HG03469 (cell line): Measurements from ENCODE around the gene APOL5.
"Not testable (repeated sequence)": the region's sequence is repeated elsewhere in the genome, so short reads cannot be mapped to it uniquely, and the experiment has no call there.

Experiments
- ATAC-seq: cut with Tn5 transposase; IDR thresholded peaks from one replicate; pipeline ENCODE4 v1.9.1; 2021; ENCODE audit warnings: mild to moderate bottlenecking, moderate library complexity, moderate number of reproducible peaks; ENCODE audit not compliant: unreplicated experiment

APOL5 gene, protein sequence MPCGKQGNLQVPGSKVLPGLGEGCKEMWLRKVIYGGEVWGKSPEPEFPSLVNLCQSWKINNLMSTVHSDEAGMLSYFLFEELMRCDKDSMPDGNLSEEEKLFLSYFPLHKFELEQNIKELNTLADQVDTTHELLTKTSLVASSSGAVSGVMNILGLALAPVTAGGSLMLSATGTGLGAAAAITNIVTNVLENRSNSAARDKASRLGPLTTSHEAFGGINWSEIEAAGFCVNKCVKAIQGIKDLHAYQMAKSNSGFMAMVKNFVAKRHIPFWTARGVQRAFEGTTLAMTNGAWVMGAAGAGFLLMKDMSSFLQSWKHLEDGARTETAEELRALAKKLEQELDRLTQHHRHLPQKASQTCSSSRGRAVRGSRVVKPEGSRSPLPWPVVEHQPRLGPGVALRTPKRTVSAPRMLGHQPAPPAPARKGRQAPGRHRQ

DNA sequence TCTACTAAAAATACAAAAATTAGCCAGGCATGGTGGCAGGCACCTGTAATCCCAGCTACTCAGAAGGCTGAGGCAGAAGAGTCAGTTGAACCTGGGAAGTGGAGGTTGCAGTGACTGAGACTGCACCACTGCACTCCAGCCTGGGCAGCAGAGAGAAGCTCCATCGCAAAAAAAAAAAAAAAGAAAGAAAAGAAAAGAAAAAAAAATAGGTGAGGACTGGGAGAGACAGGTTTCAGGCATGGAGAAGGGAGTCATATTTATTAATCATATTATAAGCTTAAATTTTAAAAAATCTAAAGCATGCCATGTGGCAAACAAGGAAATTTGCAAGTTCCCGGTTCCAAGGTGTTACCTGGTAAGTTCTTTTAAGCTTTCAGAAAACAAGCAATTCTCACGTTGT lies at the start of gene APOL5:
APOL5 (plus strand) TSS at position 301 of the 400 bp plus-strand sequence; CDS start at position 301, 0 bp downstream.
- ATAC-seq: no peak

DNA sequence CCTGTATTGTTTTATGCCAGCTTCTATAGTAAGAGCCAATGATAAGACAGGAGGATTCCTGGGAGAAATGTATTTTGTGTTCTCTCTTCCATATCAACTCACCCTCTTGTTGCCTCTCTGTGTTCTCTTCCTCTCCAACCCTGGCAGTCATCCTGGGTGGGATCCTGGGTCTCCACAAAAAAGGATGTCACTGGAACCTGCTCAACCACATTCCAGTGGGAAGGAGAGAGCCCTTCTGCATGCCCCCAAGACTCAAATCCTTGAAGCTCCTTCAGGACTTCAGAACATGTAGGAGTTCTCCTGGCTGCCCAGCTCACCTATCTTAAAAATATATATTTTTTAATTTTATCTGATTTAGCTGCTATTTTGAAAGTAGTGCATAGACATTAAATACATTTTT lies 43.3 kb upstream of the APOL5 start:
- ATAC-seq: no peak

DNA sequence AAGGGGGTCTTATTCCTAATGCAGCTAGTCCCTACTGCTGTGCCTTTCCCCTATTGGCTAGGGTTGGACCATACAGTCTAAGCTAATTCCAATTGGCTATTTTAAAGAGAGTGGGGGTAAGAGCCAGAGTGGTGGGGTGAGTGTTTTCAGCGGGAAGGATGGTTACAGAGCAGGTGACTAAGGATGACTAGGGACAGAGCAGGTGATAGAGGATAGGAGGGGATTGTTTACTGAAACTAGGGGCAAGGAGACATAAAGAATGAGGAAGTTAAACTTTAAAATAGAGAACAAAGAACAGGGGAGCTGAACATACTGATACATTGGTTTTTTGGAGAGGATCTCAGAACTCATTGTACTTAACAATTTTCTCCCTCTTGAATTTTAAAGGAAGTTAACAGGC lies 41.6 kb upstream of the APOL5 start:
- not testable (repeated sequence) for ATAC-seq

DNA sequence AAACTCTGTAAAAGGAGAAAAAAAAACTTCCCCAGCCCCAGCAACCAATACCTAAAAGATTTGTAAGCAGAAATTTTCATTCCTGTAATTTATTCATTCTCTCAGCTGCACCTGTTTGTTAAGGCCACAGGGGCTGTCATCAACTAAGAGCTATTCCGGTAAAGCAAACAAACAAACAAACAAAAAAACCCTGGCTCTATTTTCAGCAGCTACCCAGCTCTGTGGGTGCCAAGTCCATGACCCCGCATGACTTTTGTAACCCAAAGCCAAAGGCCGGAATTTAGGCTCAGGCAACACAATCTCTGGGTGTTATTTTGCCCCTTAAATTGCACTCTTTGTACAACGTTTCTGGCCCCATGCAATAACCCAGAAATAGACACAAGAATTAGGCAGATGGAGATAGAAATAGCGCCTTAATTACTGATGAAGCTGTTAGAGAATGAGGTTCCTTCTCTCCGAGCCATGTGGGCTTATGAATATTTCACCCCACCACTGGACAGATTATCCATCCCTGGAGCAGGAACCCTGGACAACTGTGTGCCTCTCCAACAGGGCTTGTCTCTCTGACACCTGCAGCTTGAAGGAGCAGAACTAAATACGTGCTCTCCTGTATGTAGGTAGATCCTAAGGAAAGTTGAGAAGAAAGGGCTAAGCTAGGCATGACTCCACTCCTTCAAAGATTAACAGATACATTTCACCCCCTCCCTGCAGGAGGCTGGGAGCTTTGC lies 40.0 kb upstream of the APOL5 start:
- no peak for ATAC-seq

DNA sequence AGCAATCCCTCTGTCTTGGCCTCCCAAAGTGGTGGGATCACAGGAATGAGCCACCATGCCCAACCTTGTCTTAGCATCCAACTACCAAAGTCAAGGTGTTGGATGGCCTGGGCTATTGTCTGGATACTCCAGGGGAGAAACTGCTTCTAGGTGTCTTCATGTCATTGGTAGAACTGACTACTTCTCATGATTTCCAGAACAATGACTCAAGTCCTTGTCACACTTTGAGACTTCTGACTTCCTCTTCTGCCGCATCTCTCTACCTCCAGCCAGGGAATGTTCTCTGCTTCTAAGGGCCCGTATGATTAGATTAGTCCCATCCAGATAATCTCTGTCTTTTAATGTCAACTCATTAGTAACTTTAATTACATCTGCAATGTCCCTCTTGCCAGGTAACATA lies 38.8 kb upstream of the APOL5 start:
- no peak for ATAC-seq

DNA sequence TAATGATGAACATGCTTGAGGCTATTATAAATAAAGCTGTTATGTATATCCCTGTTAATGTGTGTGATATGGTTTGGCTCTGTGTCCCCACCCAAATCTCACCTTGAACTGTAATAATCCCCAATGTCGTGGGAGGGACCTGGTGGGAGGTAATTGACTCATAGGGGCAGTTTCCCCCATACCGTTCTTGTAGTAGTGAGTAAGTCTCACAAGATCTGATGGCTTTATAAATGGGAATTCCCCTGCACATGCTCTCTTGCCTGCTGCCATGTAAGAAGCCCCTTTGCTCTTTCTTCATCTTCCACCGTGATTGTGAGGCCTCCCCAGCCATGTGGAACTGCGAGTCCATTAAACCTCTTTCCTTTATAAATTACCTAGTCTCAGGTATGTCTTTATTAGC lies 38.2 kb upstream of the APOL5 start:
- not testable (repeated sequence) for ATAC-seq

DNA sequence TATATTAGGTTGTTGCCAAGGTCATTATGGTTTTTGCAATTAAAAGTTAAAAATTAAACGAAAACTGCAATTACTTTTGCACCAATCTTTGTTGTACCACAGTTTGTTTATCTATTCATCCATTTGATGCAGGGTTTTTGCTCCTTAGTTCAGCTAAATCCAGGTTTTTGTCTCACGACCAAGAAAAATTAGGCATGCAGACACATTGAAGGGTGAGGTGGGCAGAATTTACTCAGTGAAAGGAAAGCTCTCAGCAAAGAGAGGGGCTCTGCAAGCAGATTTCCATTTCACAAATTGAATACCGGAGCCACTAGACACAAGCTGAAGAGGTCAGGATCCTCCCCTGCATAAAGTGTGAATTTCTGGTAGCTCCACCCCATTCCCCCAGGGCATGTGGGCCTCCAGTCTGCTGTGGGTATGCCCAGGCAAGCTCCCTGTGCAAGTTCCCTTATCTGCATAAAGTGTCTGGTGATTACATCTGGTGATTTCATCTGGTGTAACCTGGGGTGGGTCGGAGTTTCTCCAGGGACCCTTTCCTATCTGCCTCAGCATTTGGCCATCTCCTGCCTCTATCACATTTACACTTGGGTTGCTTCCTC lies 36.1 kb upstream of the APOL5 start:
- no peak for ATAC-seq

DNA sequence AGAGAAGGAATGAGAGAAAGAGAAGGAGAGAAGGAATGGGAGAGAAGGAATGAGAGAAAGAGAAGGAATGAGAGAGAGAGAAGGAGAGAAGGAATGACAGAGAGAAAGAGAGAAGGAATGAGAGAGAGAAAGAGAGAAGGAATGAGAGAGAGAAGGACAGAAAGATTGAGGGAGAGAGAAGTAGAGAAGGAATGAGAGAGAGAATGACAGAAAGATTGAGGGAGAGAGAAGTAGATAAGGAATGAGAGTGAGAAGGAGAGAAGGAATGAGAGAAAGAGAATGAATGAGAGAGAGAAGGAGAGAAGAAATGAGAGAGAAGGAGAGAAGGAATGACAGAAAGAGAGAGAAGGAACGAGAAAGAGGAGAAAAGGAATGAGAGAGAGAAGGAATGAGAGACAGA lies 34.1 kb upstream of the APOL5 start:
- ATAC-seq: no peak

DNA sequence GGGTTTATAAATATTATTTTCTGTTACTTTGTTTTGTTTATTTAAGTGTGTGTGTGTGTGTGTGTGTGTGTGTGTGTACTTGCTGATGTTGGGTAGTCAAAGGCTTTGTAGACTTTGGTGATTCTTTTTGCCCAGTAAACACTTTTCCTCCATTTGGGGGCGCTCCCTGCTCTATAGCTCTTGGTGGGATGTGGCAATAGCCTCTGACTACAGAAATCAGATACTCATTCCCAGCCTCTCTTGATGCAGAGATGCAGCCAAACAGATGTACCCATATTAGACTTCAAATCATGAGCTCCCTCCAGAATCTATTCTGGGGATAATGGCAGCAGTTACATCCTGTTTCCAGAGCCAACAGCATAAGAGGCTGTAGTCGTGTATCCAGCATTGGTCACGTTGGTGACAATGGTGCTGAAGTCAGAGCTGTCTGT lies 33.4 kb upstream of the APOL5 start:
- ATAC-seq: no peak

DNA sequence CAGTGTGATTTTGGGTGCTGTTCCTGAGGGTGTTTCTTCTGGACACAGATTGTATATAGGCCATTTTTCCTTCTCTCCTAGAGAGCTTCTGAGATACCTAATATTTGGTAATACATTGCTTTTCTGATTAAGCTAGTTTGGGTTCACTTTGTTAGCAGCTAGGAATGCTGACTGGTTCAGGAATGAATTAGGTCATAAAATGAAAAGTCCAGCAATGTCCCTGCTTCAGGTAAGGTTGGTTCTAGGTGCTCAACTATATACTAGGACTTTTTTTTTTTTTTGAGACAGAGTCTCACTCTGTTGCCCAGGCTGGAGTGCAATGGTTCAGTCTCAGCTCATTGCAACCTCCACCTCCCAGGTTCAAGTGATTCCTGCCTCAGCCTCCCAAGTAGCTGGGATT lies 32.9 kb upstream of the APOL5 start:
- no peak for ATAC-seq

DNA sequence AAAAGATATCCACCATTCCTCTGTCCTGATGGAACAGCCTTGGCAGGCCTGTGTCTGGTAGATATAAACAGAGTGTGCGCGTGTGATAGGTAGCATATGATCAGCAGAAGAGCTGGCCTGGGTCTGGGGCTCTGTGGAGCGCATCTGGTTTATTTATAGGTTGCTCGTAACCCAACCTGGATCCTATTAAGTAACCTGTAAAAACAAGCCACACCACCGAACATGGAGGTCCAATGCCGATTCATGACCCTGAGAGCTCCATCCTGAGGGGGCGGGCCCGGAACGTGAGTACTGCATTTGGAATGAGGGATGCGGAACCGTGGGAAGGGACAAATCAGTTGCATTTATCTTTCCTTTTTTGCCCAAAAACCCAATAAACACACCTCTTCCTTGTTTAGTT lies 31.9 kb upstream of the APOL5 start:
- no peak for ATAC-seq

DNA sequence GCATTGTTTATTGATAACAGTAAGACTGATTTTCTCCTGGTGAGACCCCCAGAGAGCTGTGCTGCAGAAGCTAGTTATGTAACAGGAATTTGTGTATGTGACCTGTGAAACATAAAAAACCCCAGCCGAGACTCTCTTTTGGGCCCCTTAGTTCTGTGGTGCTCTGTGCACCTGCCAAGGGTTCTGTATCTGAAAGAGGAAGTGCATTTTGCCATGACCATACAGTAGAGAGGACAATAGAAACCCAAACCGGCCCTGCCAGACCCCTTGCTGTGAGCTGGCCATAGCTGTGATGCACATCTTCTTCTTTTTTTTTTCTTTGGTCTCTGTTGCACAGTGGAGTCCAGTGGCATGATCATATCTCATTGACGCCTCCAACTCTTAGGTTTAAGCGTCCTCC lies 31.4 kb upstream of the APOL5 start:
- no peak for ATAC-seq

DNA sequence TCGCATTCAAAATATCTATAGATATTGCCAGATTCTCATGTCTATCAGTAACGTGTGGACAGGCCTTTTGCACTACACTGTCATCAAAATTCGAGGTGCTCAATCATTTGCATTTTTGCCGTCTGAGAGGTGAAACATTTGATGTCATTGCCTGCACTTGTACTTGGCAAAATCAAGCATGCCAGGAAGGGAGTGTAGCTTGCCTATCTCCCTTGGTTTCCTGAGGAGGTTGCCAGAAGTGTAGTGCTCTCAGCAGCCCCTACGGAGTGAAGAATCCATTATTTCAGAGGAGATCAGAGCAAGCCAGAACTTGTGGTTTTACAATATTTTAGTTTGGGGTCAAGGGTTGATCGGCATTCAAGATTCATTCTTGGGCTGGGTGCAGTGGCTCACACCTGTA lies 30.2 kb upstream of the APOL5 start:
- ATAC-seq: no peak

DNA sequence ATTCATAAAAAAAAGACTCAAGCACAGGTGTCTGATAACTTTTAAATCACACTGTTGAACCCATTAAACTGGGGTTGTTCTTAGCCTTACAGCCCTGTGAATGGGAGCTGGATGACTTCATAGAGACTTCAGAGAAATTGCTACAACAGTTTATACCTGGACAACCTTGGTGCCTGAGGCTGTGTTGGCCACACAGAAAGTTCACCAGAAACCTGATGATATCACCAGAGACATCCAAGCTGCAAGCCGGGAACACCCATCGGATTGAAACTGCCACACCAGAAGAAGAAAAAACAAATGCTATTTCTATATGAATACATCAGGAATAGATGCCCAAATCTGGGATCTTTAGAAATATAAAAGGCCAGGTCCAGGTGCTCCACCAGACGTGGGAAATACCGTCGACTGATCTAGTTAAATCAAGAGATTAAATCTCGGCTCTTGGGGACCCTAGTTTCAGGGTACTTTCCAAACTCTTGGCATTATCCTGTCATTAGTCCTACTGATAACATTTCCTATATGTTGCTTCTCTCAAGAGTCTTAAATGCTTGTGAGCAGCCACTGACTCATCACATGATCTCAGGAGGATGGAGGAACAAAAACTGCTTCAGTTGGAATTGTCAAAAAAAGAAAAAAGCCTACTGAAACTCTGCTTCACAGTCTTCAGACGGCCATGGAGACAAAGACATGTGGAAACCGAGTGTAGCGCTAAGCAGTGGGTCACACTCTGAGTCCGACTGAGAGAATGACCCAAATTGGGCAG lies 28.6 kb upstream of the APOL5 start:
- ATAC-seq: no peak

DNA sequence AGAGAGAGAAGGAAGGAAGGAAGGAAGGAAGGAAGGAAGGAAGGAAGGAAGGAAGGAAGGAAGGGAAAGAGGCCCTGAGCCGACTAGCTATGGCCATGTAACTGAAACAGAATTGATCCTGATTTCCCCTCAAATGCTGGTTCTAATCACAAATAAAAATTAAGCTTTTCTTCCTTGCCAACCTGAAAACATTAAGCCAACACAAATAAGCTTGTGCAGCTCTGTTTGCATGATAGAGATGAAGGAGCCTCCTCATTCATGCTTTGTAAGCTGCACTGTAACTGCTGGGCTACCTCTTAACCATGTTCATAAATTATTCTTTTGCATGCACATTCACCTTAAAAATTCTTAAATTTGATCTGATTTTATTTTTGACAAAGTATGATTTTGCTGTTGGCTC lies 27.7 kb upstream of the APOL5 start:
- no peak for ATAC-seq

DNA sequence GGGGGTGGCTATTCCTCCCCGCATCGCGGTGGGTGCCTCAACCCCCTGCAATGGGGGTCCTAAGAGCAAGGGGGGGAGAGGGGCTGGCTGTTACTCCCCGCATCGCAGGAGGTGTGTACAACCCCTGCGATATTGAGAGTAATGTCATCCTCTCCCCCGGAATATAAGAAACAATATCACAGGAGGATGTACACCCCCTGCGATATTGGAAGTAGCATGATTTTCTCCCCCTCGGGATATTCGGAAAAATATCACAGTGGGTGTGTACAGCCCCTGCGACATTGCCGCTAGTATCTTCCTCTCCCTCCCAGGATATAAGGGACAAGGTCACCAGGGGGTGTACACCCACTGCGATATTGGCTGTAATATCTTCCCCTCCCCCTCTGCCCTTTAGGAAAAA lies 22.5 kb upstream of the APOL5 start:
- no peak for ATAC-seq

DNA sequence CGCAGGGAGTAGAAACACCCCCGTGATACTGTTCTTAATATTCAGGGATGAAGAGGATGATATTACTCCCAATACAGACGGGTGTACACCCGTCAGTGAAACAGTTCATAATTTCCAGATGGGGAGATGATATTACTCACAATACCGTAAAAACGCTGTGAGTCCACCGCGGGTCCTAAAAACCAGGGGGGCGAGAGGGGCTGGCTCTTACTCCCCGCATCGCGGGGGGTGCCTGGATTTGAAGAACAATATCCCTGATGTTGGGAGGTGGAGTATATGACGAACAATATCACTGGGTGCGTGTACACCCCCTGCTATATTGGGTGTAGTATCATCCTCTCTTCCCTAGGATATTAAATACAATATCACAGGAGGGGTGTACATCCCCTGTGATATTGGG lies 20.5 kb upstream of the APOL5 start:
- no peak for ATAC-seq

DNA sequence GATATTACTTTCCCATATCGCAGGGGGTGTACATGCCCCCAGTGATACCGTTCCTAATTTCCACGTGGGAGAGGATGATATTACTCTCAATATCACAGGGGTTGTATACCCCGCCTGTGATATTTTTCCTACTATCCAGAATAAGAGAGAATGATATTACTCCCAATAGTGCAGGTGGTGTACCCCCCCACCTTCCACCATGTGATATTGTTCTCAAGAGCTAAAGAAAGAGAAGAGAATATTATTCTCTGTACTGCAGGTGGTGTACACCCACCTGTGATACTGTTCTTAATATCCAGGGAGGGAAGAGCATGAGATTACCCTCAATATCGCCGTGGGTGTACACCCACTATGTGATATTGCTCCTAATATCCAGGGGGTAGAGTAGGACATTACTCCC lies 17.8 kb upstream of the APOL5 start:
- not testable (repeated sequence) for ATAC-seq

DNA sequence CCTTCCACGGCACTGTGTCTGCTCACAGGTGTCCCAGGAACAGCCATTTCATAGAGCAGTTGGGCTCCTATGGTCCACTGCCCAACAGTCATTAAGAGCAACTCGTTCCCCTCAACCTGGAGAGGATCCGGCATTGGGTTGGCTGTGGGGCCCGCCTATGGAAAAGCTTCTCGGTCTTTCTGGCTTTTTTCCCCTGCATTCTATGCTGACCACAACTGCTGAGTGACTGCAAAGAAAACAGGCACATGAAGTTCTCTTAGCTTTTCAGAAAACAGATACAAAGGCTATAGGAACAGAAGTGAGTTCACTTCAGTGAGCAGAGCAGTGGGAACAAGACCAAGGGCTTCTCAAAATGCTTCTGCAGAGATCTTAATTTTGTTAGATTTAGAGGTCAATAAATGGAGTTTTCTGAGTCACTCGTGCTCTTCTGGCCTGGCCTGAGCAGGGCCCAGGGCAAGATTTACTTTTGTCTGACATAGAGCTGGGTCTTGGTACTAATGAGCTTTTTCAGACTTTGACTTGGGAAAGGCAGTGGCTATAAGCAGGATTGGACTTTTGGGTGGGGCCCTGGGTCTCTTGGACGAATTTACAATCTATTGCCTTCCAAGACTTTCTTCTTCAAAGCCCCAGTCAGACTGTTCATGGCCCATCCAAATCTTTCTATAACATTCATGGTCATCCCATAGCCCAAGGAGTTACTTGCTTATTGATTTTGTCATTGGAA lies 13.6 kb upstream of the APOL5 start:
- ATAC-seq: no peak

DNA sequence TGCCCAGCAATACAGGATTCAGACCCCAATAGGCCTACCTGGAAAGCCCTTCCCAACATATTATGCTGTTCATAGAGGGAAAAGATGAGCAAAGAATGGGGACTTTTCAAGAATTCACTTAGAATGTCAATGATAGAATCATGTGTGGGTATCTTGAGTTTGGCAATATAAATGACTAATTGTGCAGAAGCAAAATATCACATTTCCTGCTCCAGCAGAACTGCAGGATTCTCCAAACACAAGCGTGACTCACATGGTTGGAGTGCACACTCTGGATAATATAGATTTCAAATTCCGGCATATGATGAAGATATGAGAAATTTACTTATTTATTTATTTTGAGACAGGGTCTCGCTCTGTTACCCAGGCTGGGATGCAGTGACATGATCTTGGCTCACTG lies 12.5 kb upstream of the APOL5 start:
- ATAC-seq: no peak

DNA sequence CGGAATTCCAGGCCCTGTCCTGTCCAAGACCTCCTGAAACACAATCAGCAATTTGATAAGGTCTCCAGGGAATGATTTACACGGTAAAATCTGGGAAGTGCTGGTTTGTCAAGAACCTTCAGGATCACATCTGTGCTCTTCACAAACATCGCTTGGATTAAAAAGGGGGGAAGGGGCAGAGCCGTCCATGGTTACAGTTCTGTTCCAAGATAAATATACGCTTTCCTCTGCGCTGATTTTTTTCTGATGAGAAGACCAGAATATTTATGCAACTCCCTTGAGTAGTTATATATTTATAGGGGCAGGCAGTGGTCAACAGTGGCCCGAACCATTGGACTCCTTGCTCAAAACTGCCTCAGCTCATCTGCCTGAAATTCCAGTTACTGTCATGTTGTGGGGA lies 9.2 kb upstream of the APOL5 start:
- no peak for ATAC-seq
